ENCODE measurements around the gene NACA.
"Not testable (repeated sequence)": the region's sequence is repeated elsewhere in the genome, so short reads cannot be mapped to it uniquely, and the experiment has no call there.

NACA gene

DNA sequence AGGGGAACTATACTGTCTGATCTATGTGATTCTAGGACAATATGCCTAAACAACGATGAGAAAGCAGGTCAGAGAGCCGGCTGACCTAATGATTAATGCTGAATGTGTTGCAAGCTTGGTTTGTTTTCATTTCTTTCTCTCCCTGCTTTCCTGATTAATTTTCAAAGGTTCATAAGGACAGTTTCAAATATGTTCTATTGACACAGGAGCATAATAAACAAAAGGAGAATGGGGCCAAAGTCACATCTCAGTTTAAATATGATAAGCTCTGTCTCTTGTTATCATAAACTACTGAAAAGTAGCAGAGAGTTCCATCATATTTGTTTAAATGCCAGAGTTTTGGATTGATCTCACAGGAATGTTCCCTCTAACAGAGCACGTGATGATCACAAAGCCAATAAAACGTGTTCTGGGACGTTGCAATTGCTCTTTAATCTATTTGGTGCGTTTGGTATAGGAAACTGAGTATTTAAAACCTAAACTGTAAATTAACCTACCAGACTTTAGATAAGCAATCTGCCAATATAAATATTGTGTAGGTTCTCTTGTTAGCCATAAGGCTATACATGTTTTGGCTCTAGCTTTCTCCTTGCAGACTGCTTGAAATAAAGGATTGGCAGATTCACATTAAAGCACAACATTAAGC is 34.3 kb upstream of the NACA start:
- Histone ChIP-seq H3K36me3 (ENCODE audit: control insufficient read depth, insufficient read depth, low read length) (no peaks in the 10 kb centered on the region), H3K9me3 (ENCODE audit: control insufficient read depth, low read length) (no peaks in the 10 kb centered on the region), H3K27me3 (replicated peaks; ENCODE audit: control insufficient read depth, insufficient read depth, low read length, poor library complexity, severe bottlenecking) (no peaks in the 10 kb centered on the region), H3K27ac (ENCODE audit: insufficient read depth, low read length, poor library complexity, severe bottlenecking) (no peak overlapping the region), H3K4me1 (ENCODE audit: control insufficient read depth, insufficient read depth, low read length, poor library complexity, severe bottlenecking) (no peaks in the 10 kb centered on the region), H3K4me3 (ENCODE audit: insufficient read depth, low read depth, low read length, poor library complexity, severe bottlenecking) (no peak overlapping the region)
- no peak for DNase-seq

DNA sequence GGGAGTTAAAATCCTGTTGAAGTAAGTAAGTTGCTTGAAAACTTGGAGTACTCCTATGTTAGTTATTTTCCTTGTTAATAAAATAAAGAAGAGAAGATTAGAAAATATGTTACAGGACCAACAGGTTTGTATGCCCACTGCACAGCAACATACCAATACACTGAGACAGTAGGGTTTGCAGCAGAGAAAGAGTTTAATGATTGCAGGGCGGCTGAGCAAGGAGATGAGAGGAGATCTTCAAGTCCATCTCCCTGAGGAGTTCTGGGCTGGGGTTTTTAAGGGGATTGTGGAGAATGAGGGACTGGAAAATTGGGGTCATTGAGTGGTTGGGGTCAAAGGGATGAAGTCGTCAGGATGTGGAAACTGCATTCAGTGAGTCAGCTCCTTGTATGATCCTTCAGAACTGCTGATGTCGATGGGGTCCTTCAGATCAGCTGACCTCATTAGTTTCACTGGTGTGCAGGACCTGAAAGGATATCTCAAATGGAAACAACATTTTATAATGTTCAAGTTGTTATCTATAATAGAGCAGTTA is 33.7 kb upstream of the NACA start:
- no peak overlapping the region for H3K27ac ChIP-seq (ENCODE audit: insufficient read depth, low read length, poor library complexity, severe bottlenecking)
- no peaks in the 10 kb centered on the region for H3K9me3 ChIP-seq (ENCODE audit: control insufficient read depth, low read length)
- DNase-seq: no peak

DNA sequence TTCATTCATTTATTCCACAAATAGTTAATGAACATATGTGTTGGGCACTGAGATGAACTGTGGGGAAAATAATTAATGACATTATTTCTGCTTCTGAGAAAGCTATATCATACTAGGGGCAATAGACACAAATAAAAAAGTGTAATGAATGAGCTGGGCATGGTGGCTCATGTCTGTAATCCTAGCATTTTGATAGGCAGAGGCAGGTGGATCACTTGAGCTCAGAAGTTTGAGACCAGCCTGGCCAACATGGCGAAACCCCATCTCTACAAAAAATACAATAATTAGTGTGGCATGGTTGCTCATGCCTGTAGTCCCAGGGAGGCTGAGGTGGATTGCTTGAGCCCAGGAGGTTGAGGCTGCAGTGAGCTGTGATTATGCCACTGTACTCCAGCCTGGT is 32.9 kb upstream of the NACA start:
- DNase-seq; H3K4me3 ChIP-seq (ENCODE audit: insufficient read depth, low read depth, low read length, poor library complexity, severe bottlenecking); H3K27ac ChIP-seq (ENCODE audit: insufficient read depth, low read length, poor library complexity, severe bottlenecking); H3K36me3 ChIP-seq (ENCODE audit: control insufficient read depth, insufficient read depth, low read length); H3K9me3 ChIP-seq (ENCODE audit: control insufficient read depth, low read length); H3K27me3 ChIP-seq (replicated peaks; ENCODE audit: control insufficient read depth, insufficient read depth, low read length, poor library complexity, severe bottlenecking); H3K4me1 ChIP-seq (ENCODE audit: control insufficient read depth, insufficient read depth, low read length, poor library complexity, severe bottlenecking): not testable (repeated sequence)

More for the DNA sequence above, 33.7 kb upstream of the NACA start:
- Histone ChIP-seq H3K4me3 (ENCODE audit: insufficient read depth, low read depth, low read length, poor library complexity, severe bottlenecking) (no peak overlapping the region), H3K4me1 (ENCODE audit: control insufficient read depth, insufficient read depth, low read length, poor library complexity, severe bottlenecking) (no peaks in the 10 kb centered on the region), H3K36me3 (ENCODE audit: control insufficient read depth, insufficient read depth, low read length) (no peaks in the 10 kb centered on the region), H3K27me3 (replicated peaks; ENCODE audit: control insufficient read depth, insufficient read depth, low read length, poor library complexity, severe bottlenecking) (no peaks in the 10 kb centered on the region)

DNA sequence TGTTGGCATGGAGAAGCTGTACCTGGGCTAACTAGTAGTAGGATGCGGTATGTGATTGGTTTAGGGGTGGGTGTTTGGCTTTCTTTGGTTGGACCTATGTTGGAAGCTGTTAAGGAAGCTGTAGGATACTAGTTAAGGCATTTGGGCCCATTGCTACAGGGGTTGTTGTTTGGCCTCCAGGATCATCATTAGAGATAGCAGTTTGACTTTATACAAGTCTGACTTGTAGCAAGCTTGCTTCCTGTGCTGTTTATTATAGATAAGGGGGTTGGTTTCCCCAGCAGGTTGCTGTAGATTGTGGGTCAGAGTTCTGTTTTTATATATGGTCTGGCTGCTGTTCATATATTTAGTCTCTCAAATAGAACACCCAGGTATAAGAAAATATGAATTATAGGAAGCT is 28.5 kb upstream of the NACA start:
- no peak for DNase-seq
- H3K27me3 ChIP-seq (replicated peaks; ENCODE audit: control insufficient read depth, insufficient read depth, low read length, poor library complexity, severe bottlenecking): no peaks in the 10 kb centered on the region
- no peak overlapping the region for H3K4me3 ChIP-seq (ENCODE audit: insufficient read depth, low read depth, low read length, poor library complexity, severe bottlenecking)
- no peaks in the 10 kb centered on the region for H3K36me3 ChIP-seq (ENCODE audit: control insufficient read depth, insufficient read depth, low read length)
- H3K27ac ChIP-seq (ENCODE audit: insufficient read depth, low read length, poor library complexity, severe bottlenecking): no peak overlapping the region
- H3K9me3 ChIP-seq (ENCODE audit: control insufficient read depth, low read length): no peaks in the 10 kb centered on the region
- no peaks in the 10 kb centered on the region for H3K4me1 ChIP-seq (ENCODE audit: control insufficient read depth, insufficient read depth, low read length, poor library complexity, severe bottlenecking)

DNA sequence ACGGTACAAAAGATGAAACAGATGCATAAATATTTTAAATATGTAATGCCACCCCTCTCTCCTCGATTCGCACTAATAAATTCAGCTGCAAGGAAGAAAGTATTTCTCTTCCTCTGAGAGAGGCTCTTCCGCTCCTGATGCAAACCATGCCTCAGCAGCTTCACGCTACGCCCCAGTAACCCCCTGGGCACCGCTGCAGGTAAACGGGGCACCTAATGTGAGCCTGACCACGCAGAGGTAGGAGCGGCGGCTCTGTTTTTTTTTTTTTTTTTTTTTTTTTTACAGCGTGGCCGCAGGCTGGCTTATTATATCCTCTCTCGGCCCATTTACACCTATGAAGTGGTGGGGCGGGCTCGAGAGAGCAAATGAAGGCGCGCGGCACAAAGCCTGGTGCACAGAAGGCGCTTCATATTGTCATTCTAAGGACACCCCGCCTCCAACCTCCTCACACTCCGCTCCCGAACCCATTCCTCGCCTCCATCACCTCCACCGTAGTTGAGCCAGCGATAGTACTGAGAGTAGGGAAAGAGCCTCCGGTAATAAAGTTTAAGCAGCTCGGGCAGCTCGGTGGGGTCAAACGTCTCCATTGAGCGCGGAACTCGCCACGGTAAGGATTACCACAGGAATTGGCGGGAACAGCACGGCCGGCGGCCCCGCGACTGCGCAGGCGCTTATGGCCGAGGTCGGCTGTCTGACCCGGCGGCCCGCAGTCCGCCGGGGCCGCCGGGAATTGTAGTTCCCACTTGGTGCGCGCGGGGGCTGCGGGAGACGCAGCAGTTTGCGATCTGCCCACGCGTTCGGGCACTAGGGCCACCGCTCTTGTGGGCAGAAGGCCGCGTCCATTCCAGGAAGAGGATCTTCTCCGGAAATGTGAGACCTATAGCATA is 26.9 kb upstream of the NACA start, which contains the start of gene PRIM1:
Gene PRIM1 (minus strand): TSS at position 612 of the 887 bp plus-strand sequence. CDS start 25 bp downstream, at position 587.
- Histone ChIP-seq H3K27me3 (replicated peaks; ENCODE audit: control insufficient read depth, insufficient read depth, low read length, poor library complexity, severe bottlenecking) (no peaks in the 10 kb centered on the region), H3K9me3 (ENCODE audit: control insufficient read depth, low read length) (no peaks in the 10 kb centered on the region), H3K4me1 (ENCODE audit: control insufficient read depth, insufficient read depth, low read length, poor library complexity, severe bottlenecking) (no peaks in the 10 kb centered on the region), H3K27ac (ENCODE audit: insufficient read depth, low read length, poor library complexity, severe bottlenecking) (peak within 1 kb of the TSS; percentile 77), H3K36me3 (ENCODE audit: control insufficient read depth, insufficient read depth, low read length) (peaks cover 5% of the 10 kb centered on the region), H3K4me3 (ENCODE audit: insufficient read depth, low read depth, low read length, poor library complexity, severe bottlenecking) (peak within 1 kb of the TSS; percentile 98)
- peak; percentile 60 to 76 (median 67) for DNase-seq

DNA sequence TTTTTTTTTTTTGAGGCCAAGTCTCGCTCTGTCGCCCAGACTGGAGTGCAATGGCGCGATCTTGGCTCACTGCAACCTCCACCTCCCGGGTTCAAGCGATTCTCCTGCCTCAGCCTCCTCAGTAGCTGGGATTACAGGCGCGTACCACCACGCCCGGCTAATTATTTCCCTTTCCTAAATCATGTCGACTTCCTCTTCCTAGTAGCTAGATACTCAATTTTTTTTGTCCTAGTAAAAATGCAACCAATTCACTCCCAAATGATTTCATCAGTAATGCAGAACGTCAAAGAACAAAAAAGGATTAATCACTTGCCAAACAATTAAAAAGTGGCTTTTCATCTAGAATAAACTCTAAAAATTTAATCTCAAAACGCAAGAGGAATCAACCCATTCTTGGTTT is 25.5 kb upstream of the NACA start:
- H3K27me3 ChIP-seq (replicated peaks; ENCODE audit: control insufficient read depth, insufficient read depth, low read length, poor library complexity, severe bottlenecking); H3K27ac ChIP-seq (ENCODE audit: insufficient read depth, low read length, poor library complexity, severe bottlenecking); H3K9me3 ChIP-seq (ENCODE audit: control insufficient read depth, low read length); H3K4me3 ChIP-seq (ENCODE audit: insufficient read depth, low read depth, low read length, poor library complexity, severe bottlenecking); H3K4me1 ChIP-seq (ENCODE audit: control insufficient read depth, insufficient read depth, low read length, poor library complexity, severe bottlenecking); DNase-seq; H3K36me3 ChIP-seq (ENCODE audit: control insufficient read depth, insufficient read depth, low read length): not testable (repeated sequence)

DNA sequence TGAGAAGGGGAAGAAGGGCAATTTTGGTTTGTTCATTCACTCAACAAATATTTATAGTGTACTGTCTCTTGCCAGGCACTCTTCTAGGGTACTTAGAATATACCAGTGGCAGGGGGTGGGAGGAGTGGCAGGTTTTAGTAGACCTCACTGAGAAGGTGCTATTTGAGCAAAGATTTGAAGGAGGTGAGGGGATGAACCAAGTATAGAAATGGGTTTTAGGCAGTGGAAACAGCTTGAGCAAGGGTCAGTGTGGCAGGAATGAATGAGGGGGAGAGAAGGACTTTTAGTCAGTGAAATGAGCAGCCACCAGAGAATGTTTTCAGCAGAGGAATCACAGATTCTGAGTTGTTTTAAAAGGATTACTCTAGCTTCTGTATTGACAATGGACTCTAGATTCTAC is 24.8 kb upstream of the NACA start:
- Histone ChIP-seq H3K9me3 (ENCODE audit: control insufficient read depth, low read length) (no peaks in the 10 kb centered on the region), H3K4me3 (ENCODE audit: insufficient read depth, low read depth, low read length, poor library complexity, severe bottlenecking) (no peak overlapping the region), H3K27ac (ENCODE audit: insufficient read depth, low read length, poor library complexity, severe bottlenecking) (no peak overlapping the region), H3K27me3 (replicated peaks; ENCODE audit: control insufficient read depth, insufficient read depth, low read length, poor library complexity, severe bottlenecking) (no peaks in the 10 kb centered on the region), H3K4me1 (ENCODE audit: control insufficient read depth, insufficient read depth, low read length, poor library complexity, severe bottlenecking) (no peaks in the 10 kb centered on the region), H3K36me3 (ENCODE audit: control insufficient read depth, insufficient read depth, low read length) (peaks cover 9% of the 10 kb centered on the region)
- no peak for DNase-seq

DNA sequence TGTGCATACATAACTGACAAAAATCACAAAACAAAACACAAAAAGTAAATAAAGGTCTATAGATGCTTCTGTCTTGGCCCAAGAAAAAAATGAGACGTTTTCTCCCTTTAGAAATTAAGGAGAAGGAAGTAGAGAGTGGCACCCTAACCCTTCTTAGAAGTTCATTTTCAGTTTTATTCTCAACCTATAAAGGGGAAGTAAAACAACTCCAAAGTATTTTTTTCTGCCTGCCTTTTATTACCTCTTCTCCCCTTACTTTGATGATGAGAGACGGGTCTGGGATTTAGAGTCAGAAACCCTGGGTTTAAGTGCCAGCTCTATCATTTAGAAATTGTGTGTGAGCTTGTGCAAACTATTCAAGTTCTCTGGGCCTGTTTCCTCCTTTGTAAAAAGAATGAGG is 24.3 kb upstream of the NACA start:
- no peak for DNase-seq
- Histone ChIP-seq H3K27ac (ENCODE audit: insufficient read depth, low read length, poor library complexity, severe bottlenecking) (no peak overlapping the region), H3K4me1 (ENCODE audit: control insufficient read depth, insufficient read depth, low read length, poor library complexity, severe bottlenecking) (no peaks in the 10 kb centered on the region), H3K36me3 (ENCODE audit: control insufficient read depth, insufficient read depth, low read length) (peaks cover 14% of the 10 kb centered on the region), H3K27me3 (replicated peaks; ENCODE audit: control insufficient read depth, insufficient read depth, low read length, poor library complexity, severe bottlenecking) (no peaks in the 10 kb centered on the region), H3K4me3 (ENCODE audit: insufficient read depth, low read depth, low read length, poor library complexity, severe bottlenecking) (no peak overlapping the region), H3K9me3 (ENCODE audit: control insufficient read depth, low read length) (no peaks in the 10 kb centered on the region)

DNA sequence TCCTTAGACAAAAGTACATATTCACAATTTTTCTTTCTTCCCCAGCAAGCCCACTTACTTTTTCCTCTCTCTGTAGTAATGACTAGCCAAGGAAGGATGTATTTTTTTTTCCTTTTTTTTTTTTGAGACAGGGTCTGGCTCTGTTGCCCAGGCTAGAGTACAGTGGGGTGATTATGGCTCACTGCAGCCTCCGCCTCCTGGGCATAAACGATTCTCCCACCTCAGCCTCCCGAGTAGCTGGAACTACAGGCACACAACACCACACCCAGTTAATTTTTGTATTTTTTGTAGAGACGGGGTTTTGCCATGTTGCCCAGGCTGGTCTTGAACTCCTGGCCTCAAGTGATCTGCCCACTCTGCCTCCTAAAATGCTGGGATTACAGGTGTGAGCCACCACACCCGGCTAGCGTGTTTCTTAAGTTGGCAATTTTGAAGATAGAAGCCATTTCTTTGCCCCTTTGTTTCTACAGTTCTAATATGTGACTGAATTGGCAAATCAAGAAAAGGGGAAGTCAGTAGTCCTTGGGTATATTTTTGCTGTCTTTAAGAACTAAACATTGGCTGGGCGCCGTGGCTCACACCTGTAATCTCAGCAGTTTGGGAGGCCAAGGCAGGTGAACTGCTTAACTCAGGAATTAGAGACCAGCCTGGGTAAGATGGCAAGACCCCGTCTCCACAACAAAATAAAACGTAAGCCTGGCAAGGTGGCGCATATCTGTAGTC is 3.2 kb upstream of the NACA start:
- no peaks in the 10 kb centered on the region for H3K27me3 ChIP-seq (replicated peaks; ENCODE audit: control insufficient read depth, insufficient read depth, low read length, poor library complexity, severe bottlenecking)
- no peak for DNase-seq
- peaks cover 13% of the 10 kb centered on the region for H3K4me1 ChIP-seq (ENCODE audit: control insufficient read depth, insufficient read depth, low read length, poor library complexity, severe bottlenecking)
- no peak overlapping the region for H3K27ac ChIP-seq (ENCODE audit: insufficient read depth, low read length, poor library complexity, severe bottlenecking)
- peaks cover 13% of the 10 kb centered on the region for H3K36me3 ChIP-seq (ENCODE audit: control insufficient read depth, insufficient read depth, low read length)
- no peak overlapping the region for H3K4me3 ChIP-seq (ENCODE audit: insufficient read depth, low read depth, low read length, poor library complexity, severe bottlenecking)
- H3K9me3 ChIP-seq (ENCODE audit: control insufficient read depth, low read length): no peaks in the 10 kb centered on the region

All from effector memory CD4-positive, alpha-beta T cell (primary cell).